MM.1S (cell line): ENCODE measurements around the gene EHBP1.

Experiments used
- DNase-seq: peaks from one replicate; pipeline ENCODE4 v3.0.0-alpha.2; 2015
- H2AFZ ChIP-seq: fragments of 300-600 bp; sonication (generic); 2 replicates; pipeline ENCODE4 v1.6.0; 2016; ENCODE audit warnings: antibody characterized with exemption, low read length
- H3F3A ChIP-seq: fragments of 300-600 bp; sonication (generic); 2 replicates; pipeline ENCODE4 v1.6.1; 2016; ENCODE audit warnings: mild to moderate bottlenecking, antibody characterized with exemption, low read length, moderate library complexity, mixed read lengths; ENCODE audit not compliant: insufficient read depth
- H3K27ac ChIP-seq: fragments of 300-600 bp; sonication (generic); 2 replicates; pipeline ENCODE4 v1.5.1; 2016; ENCODE audit warnings: mild to moderate bottlenecking, low read length
- H3K27me3 ChIP-seq: fragments of 300-600 bp; sonication (generic); replicated peaks from 2 replicates; pipeline ENCODE4 v1.6.0; 2016; ENCODE audit warnings: low read length; ENCODE audit not compliant: insufficient read depth
- H3K36me3 ChIP-seq: fragments of 300-600 bp; sonication (generic); replicated peaks from 2 replicates; pipeline ENCODE4 v1.6.1; 2016; ENCODE audit warnings: mild to moderate bottlenecking, low read length, mixed read lengths; ENCODE audit not compliant: insufficient read depth
- H3K4me1 ChIP-seq: fragments of 300-600 bp; sonication (generic); 2 replicates; pipeline ENCODE4 v1.6.1; 2016; ENCODE audit warnings: low read length, mixed read lengths
- H3K4me2 ChIP-seq: fragments of 300-600 bp; sonication (generic); 2 replicates; pipeline ENCODE4 v1.6.0; 2016; ENCODE audit warnings: low read depth, low read length
- H3K4me3 ChIP-seq: fragments of 300-600 bp; sonication (generic); 2 replicates; pipeline ENCODE4 v1.5.1; 2016; ENCODE audit warnings: low read length, mixed read lengths
- H3K79me2 ChIP-seq: fragments of 300-600 bp; sonication (generic); 2 replicates; pipeline ENCODE4 v1.6.1; 2016; ENCODE audit warnings: mixed run types, low read length, mixed read lengths
- H3K9ac ChIP-seq: fragments of 300-600 bp; sonication (generic); 2 replicates; pipeline ENCODE4 v1.6.1; 2016; ENCODE audit warnings: low read length, mixed read lengths
- H3K9me2 ChIP-seq: fragments of 300-600 bp; sonication (generic); replicated peaks from 2 replicates; pipeline ENCODE4 v1.6.1; 2016; ENCODE audit warnings: mild to moderate bottlenecking, low read length, mixed read lengths; ENCODE audit not compliant: insufficient read depth
- H3K9me3 ChIP-seq: fragments of 300-600 bp; sonication (generic); replicated peaks from 2 replicates; pipeline ENCODE4 v1.6.1; 2016; ENCODE audit warnings: mild to moderate bottlenecking, low read length, mixed read lengths; ENCODE audit not compliant: insufficient read depth
- H4K20me1 ChIP-seq: fragments of 300-600 bp; sonication (generic); 2 replicates; pipeline ENCODE4 v1.6.1; 2016; ENCODE audit warnings: mild to moderate bottlenecking, low read length, moderate library complexity, mixed read lengths; ENCODE audit not compliant: insufficient read depth
- CTCF ChIP-seq: fragments of 300-600 bp; sonication (generic); IDR thresholded peaks from 2 replicates; pipeline ENCODE4 v1.5.1; 2016; ENCODE audit warnings: antibody characterized with exemption, low read length, mixed read lengths
- EZH2 ChIP-seq: fragments of 300-600 bp; sonication (generic); optimal IDR thresholded peaks from 2 replicates; pipeline ENCODE3; 2017; ENCODE audit warnings: low read depth, mild to moderate bottlenecking, antibody characterized with exemption, low read length, mixed read lengths
- EZH2phosphoT487 ChIP-seq: fragments of 300-600 bp; sonication (generic); IDR thresholded peaks from 2 replicates; pipeline ENCODE4 v1.6.1; 2018; ENCODE audit warnings: antibody characterized with exemption, low read length

The EHBP1 gene

GRCh38 chr2:62716768-62717167 is 11.3 kb downstream of the EHBP1 start:
- Histone ChIP-seq H3K27ac (no peak overlapping the region), H2AFZ (no peak overlapping the region), H3K27me3 (no peaks in the 10 kb centered on the region), H3K79me2 (peaks cover 13% of the 10 kb centered on the region; the same call in 1 of the 2 replicates), H3K4me1 (no peaks in the 10 kb centered on the region), H3F3A (no peaks in the 10 kb centered on the region), H3K9ac (no peak overlapping the region), H3K4me3 (no peak overlapping the region), H3K4me2 (no peak overlapping the region), H3K9me3 (no peaks in the 10 kb centered on the region), H4K20me1 (no peaks in the 10 kb centered on the region), H3K36me3 (no peaks in the 10 kb centered on the region; the same call in 1 of the 2 replicates), H3K9me2 (no peaks in the 10 kb centered on the region)
- TF ChIP-seq EZH2: no peak
- TF ChIP-seq CTCF: no peak
- TF ChIP-seq EZH2phosphoT487: no peak
- no peak for DNase-seq

GRCh38 chr2:62717503-62718081 is 12.1 kb downstream of the EHBP1 start:
- TF ChIP-seq EZH2phosphoT487: no peak
- TF ChIP-seq EZH2: no peak
- TF ChIP-seq CTCF: no peak
- Histone ChIP-seq H3K9me3 (no peaks in the 10 kb centered on the region), H3K9me2 (no peaks in the 10 kb centered on the region), H3K4me1 (no peaks in the 10 kb centered on the region), H3K27me3 (no peaks in the 10 kb centered on the region), H4K20me1 (no peaks in the 10 kb centered on the region), H3F3A (no peaks in the 10 kb centered on the region), H3K27ac (no peak overlapping the region), H3K79me2 (peaks cover 14% of the 10 kb centered on the region), H2AFZ (no peak overlapping the region), H3K4me3 (no peak overlapping the region), H3K4me2 (no peak overlapping the region), H3K36me3 (no peaks in the 10 kb centered on the region; the same call in 1 of the 2 replicates), H3K9ac (no peak overlapping the region)
- DNase-seq: no peak

GRCh38 chr2:62718225-62718822 is 12.8 kb downstream of the EHBP1 start:
- Histone ChIP-seq H3K4me1 (no peaks in the 10 kb centered on the region), H3K9me3 (no peaks in the 10 kb centered on the region), H3K36me3 (no peaks in the 10 kb centered on the region; the same call in 1 of the 2 replicates), H3K9ac (no peak overlapping the region), H3F3A (no peaks in the 10 kb centered on the region), H3K27ac (no peak overlapping the region), H3K9me2 (no peaks in the 10 kb centered on the region), H2AFZ (no peak overlapping the region), H3K4me2 (no peak overlapping the region), H3K4me3 (no peak overlapping the region), H4K20me1 (no peaks in the 10 kb centered on the region), H3K79me2 (peaks cover 16% of the 10 kb centered on the region), H3K27me3 (no peaks in the 10 kb centered on the region)
- no peak for DNase-seq
- TF ChIP-seq EZH2phosphoT487 (no peak), CTCF (no peak), EZH2 (no peak)
